KBM-7 (cell line): Measurements from ENCODE around the gene PRUNE1.

Source experiments
- DNase-seq: peaks from one replicate; pipeline ENCODE4 v3.0.0-alpha.2; 2015
- in situ Hi-C: fragments of 300-500 bp; cut with MboI; formaldehyde crosslinking; loops from 2 replicates; pipeline ENCODE4 v1.14.3; 2020; ENCODE audit warnings: low sequenced_read_pairs, low pct_unique_long_range_greater_than_20kb, mixed read lengths

Gene PRUNE1

GRCh38 chr1:151062741-151063371 is 54.6 kb downstream of the PRUNE1 start:
- in situ Hi-C loops, result no loop called here

GRCh38 chr1:151065089-151065645 is 56.9 kb downstream of the PRUNE1 start:
- in situ Hi-C loops, result no loop called here
- no peak for DNase-seq

More at GRCh38 chr1:151062741-151063371, 54.6 kb downstream of the PRUNE1 start:
- no peak for DNase-seq

GRCh38 chr1:151067185-151067584 is 58.9 kb downstream of the PRUNE1 start:
- in situ Hi-C loops, result no loop called here
- no peak for DNase-seq

DNA sequence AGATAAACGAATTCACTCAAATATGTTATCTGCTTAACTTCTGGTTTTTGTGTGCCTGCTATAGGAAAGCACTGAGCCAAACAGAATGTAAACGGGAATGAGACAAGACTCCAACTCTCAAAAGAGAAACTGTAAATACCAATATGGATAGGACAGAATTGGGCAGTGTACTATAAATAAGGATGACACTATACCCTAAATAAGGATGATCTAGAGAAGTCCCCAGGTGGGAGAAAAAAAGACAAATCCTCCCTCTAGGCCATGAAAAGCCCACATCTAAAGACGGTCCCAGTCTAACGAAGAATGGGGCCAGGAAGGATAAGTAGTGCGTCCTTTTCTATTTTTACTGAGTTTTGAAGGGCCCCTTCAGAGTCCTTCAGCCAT is 60.8 kb downstream of the PRUNE1 start:
- in situ Hi-C loops, result no loop called here
- DNase-seq, result no peak

DNA sequence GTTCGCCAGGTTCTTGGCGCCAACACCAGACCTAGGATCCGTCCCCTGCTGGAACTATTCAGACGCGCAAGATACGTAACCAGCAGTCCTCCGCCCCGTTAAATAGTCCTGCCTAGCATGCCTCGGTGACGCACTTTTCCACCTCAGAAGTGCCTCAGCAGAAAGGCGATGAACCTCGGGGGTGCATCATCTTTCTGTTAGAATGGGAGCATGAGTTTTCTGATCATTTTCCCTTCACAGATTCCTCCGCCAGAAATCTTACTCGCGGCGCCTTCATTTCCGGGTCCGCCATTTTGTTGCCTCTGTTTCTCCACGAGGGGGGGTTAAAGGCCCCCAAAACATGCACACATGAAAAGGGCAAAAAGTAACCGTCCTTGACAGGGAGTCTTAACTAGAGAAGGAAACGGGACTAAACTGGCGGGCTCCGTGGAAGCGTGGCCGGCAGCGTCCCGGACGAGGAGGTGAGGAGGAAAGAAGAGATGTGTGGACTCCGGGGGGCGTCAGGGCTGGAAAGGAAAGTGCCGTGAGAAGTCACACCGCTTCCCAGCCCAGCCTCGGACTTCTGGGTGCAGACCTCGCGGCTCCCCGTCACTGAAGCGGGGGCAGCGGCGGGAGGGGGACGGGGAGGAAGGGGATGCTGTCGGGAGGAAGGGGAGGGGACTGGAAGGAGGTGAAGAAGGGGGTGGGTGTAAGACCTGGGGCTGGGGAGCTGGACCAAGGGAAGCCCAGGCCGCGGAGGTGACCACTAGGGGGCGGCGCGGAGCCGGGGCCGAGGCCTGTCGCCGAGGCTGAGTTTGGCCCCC is 62.4 kb downstream of the PRUNE1 start, which contains the start of gene GABPB2:
Gene GABPB2 (plus strand): TSS at position 288 of the 803 bp plus-strand sequence. CDS start 17,429 bp downstream, outside the sequence.
- in situ Hi-C loops, result no loop called here
- peak; percentile 93 for DNase-seq

GRCh38 chr1:151072224-151072623 is 64.0 kb downstream of the PRUNE1 start:
- in situ Hi-C loops, result no loop called here
- no peak for DNase-seq
